ENCODE results near the gene ADH7. TPM values are rescaled to one million over a fixed set of nuclear protein-coding genes. Genes with fewer than 3 reads are reported as not detected.

The ADH7 gene
- total and polyA plus RNA-seq, 7 experiments from 2014 or later, result not detected

- ATAC-seq, result no peak
- ChIA-PET CTCF (no interaction called here), POLR2A (no interaction called here)
- Mint-ChIP-seq H3K27me3 (peaks cover 8 to 24% (median 15%) of the 10 kb centered on the region in 5 donors), H3K4me3 (no peak overlapping the region), H3K9me3 (peaks cover 0 to 2% (median 0%) of the 10 kb centered on the region in 11 donors), H3K4me1 (peaks cover 0 to 2% (median 0%) of the 10 kb centered on the region in 7 donors), H3K27ac (no peak overlapping the region), H3K36me3 (no peaks in the 10 kb centered on the region)
- intact Hi-C loops (cut with micrococcal nuclease), result no loop called here
- H3K27ac ChIP-seq (ENCODE audit: low read depth, low read length), result no peak overlapping the region
- no peaks in the 10 kb centered on the region for H3K4me1 ChIP-seq (ENCODE audit: control insufficient read depth in 2 of 2, insufficient read depth in 2 of 2, low read length in 2 of 2)
- no peaks in the 10 kb centered on the region for H3K36me3 ChIP-seq (ENCODE audit: control insufficient read depth in 2 of 3, insufficient read depth in 3 of 3, low read length in 3 of 3)
- H3K27me3 ChIP-seq (ENCODE audit: control insufficient read depth in 2 of 2, insufficient read depth in 2 of 2, low read length in 2 of 2), result no peaks in the 10 kb centered on the region
- H3K4me3 ChIP-seq (ENCODE audit: low read length), result no peak overlapping the region
- H3K9me3 ChIP-seq (ENCODE audit: control insufficient read depth in 2 of 3, low read length in 3 of 3), result no peaks in the 10 kb centered on the region
- no peak for DNase-seq
These were observed 51.2 kb downstream of the ADH7 start for GRCh38 chr4:99383833-99384392.

DNA sequence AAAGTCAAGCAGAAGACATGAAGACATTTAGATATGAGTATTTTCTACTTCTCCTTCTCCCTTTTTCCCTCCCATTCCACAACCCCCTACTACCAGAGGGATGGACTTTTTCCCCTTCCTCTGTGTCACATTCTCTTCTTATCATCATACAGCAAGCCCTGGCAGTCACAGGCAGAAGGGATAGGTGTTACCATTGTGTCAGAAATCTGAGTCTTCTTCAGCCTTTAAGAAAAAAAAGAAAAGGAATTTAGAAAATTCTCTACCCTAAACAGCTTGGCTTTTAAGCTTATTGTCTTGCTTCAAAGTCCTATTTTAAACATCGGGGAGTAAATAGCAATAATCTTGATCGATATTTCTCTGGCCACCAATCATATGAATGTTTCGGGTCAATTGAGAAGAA lies 51.7 kb downstream of the ADH7 start:
- DNase-seq (no peak), ATAC-seq (no peak)
- H3K4me3 Mint-ChIP-seq, result no peak overlapping the region
- no peak overlapping the region for H3K27ac Mint-ChIP-seq
- H3K9me3 ChIP-seq (ENCODE audit: control insufficient read depth in 2 of 3, low read length in 3 of 3), result no peaks in the 10 kb centered on the region
- H3K4me3 ChIP-seq (ENCODE audit: low read length), result no peak overlapping the region
- H3K4me1 ChIP-seq (ENCODE audit: control insufficient read depth in 2 of 2, insufficient read depth in 2 of 2, low read length in 2 of 2), result no peaks in the 10 kb centered on the region
- H3K4me1 Mint-ChIP-seq, result peaks cover 0 to 2% (median 0%) of the 10 kb centered on the region in 7 donors
- no peaks in the 10 kb centered on the region for H3K27me3 ChIP-seq (ENCODE audit: control insufficient read depth in 2 of 2, insufficient read depth in 2 of 2, low read length in 2 of 2)
- ChIA-PET CTCF (interaction anchor here (0.6 kb wide), 1 partner anchor 28 kb away, joined by 3 read pairs; no protein-coding TSS in a partner anchor), POLR2A (no interaction called here)
- intact Hi-C loops (cut with micrococcal nuclease), result no loop called here
- H3K36me3 ChIP-seq (ENCODE audit: control insufficient read depth in 2 of 3, insufficient read depth in 3 of 3, low read length in 3 of 3), result no peaks in the 10 kb centered on the region
- peaks cover 0 to 3% (median 0%) of the 10 kb centered on the region in 5 donors for H3K36me3 Mint-ChIP-seq
- no peak overlapping the region for H3K27ac ChIP-seq (ENCODE audit: low read depth, low read length)
- peaks cover 8 to 28% (median 15%) of the 10 kb centered on the region in 5 donors for H3K27me3 Mint-ChIP-seq
- peaks cover 0 to 4% (median 0%) of the 10 kb centered on the region in 11 donors for H3K9me3 Mint-ChIP-seq

GRCh38 chr4:99382745-99383360 lies 52.3 kb downstream of the ADH7 start:
- H3K4me1 Mint-ChIP-seq, result peaks cover 0 to 2% (median 0%) of the 10 kb centered on the region in 7 donors
- intact Hi-C loops (cut with micrococcal nuclease), result no loop called here
- H3K27ac Mint-ChIP-seq, result no peak overlapping the region
- H3K4me1 ChIP-seq (ENCODE audit: control insufficient read depth in 2 of 2, insufficient read depth in 2 of 2, low read length in 2 of 2), result no peaks in the 10 kb centered on the region
- ATAC-seq (no peak), DNase-seq (no peak)
- no peaks in the 10 kb centered on the region for H3K36me3 ChIP-seq (ENCODE audit: control insufficient read depth in 2 of 3, insufficient read depth in 3 of 3, low read length in 3 of 3)
- no peak overlapping the region for H3K4me3 ChIP-seq (ENCODE audit: low read length)
- peaks cover 0 to 3% (median 0%) of the 10 kb centered on the region in 5 donors for H3K36me3 Mint-ChIP-seq
- peaks cover 0 to 4% (median 0%) of the 10 kb centered on the region in 11 donors for H3K9me3 Mint-ChIP-seq
- ChIA-PET POLR2A (no interaction called here), CTCF (interaction anchor here (0.6 kb wide), 1 partner anchor 29 kb away, joined by 3 read pairs; no protein-coding TSS in a partner anchor)
- H3K27me3 ChIP-seq (ENCODE audit: control insufficient read depth in 2 of 2, insufficient read depth in 2 of 2, low read length in 2 of 2), result no peaks in the 10 kb centered on the region
- H3K27ac ChIP-seq (ENCODE audit: low read depth, low read length), result no peak overlapping the region
- H3K9me3 ChIP-seq (ENCODE audit: control insufficient read depth in 2 of 3, low read length in 3 of 3), result no peaks in the 10 kb centered on the region
- peaks cover 7 to 28% (median 15%) of the 10 kb centered on the region in 5 donors for H3K27me3 Mint-ChIP-seq
- no peak overlapping the region for H3K4me3 Mint-ChIP-seq

GRCh38 chr4:99381588-99382175 lies 53.5 kb downstream of the ADH7 start:
- peaks cover 6 to 30% (median 19%) of the 10 kb centered on the region in 5 donors for H3K27me3 Mint-ChIP-seq
- Histone ChIP-seq H3K4me1 (ENCODE audit: control insufficient read depth in 2 of 2, insufficient read depth in 2 of 2, low read length in 2 of 2) (no peaks in the 10 kb centered on the region), H3K27ac (ENCODE audit: low read depth, low read length) (no peak overlapping the region), H3K27me3 (ENCODE audit: control insufficient read depth in 2 of 2, insufficient read depth in 2 of 2, low read length in 2 of 2) (no peaks in the 10 kb centered on the region), H3K36me3 (ENCODE audit: control insufficient read depth in 2 of 3, insufficient read depth in 3 of 3, low read length in 3 of 3) (no peaks in the 10 kb centered on the region), H3K4me3 (ENCODE audit: low read length) (no peak overlapping the region), H3K9me3 (ENCODE audit: control insufficient read depth in 2 of 3, low read length in 3 of 3) (no peaks in the 10 kb centered on the region)
- ChIA-PET CTCF (no interaction called here), POLR2A (no interaction called here)
- H3K9me3 Mint-ChIP-seq, result peaks cover 0 to 8% (median 0%) of the 10 kb centered on the region in 11 donors
- H3K36me3 Mint-ChIP-seq, result peaks cover 0 to 3% (median 0%) of the 10 kb centered on the region in 5 donors
- H3K27ac Mint-ChIP-seq, result no peak overlapping the region
- ATAC-seq, result no peak
- no peak for DNase-seq
- H3K4me3 Mint-ChIP-seq, result no peak overlapping the region
- intact Hi-C loops (cut with micrococcal nuclease), result no loop called here
- peaks cover 0 to 2% (median 0%) of the 10 kb centered on the region in 7 donors for H3K4me1 Mint-ChIP-seq

GRCh38 chr4:99379571-99379970 lies 55.6 kb downstream of the ADH7 start:
- no peak overlapping the region for H3K4me3 ChIP-seq (ENCODE audit: low read length)
- CTCF ChIA-PET, result no interaction called here
- H3K9me3 Mint-ChIP-seq, result peaks cover 0 to 27% (median 10%) of the 10 kb centered on the region in 11 donors
- peaks cover 0 to 12% (median 0%) of the 10 kb centered on the region in 5 donors for H3K36me3 Mint-ChIP-seq
- H3K27me3 ChIP-seq (ENCODE audit: control insufficient read depth in 2 of 2, insufficient read depth in 2 of 2, low read length in 2 of 2), result peaks cover 0 to 3% of the 10 kb centered on the region in 2 donors
- POLR2A ChIA-PET, result no interaction called here
- H3K27me3 Mint-ChIP-seq, result peaks cover 6 to 35% (median 25%) of the 10 kb centered on the region in 5 donors
- no peaks in the 10 kb centered on the region for H3K4me1 ChIP-seq (ENCODE audit: control insufficient read depth in 2 of 2, insufficient read depth in 2 of 2, low read length in 2 of 2)
- peaks cover 0 to 2% (median 0%) of the 10 kb centered on the region in 7 donors for H3K4me1 Mint-ChIP-seq
- H3K4me3 Mint-ChIP-seq, result no peak overlapping the region
- ATAC-seq (no peak), DNase-seq (no peak)
- intact Hi-C loops (cut with micrococcal nuclease), result no loop called here
- H3K9me3 ChIP-seq (ENCODE audit: control insufficient read depth in 2 of 3, low read length in 3 of 3), result no peaks in the 10 kb centered on the region
- H3K36me3 ChIP-seq (ENCODE audit: control insufficient read depth in 2 of 3, insufficient read depth in 3 of 3, low read length in 3 of 3), result no peaks in the 10 kb centered on the region
- no peak overlapping the region for H3K27ac Mint-ChIP-seq
- H3K27ac ChIP-seq (ENCODE audit: low read depth, low read length), result no peak overlapping the region

- no peaks in the 10 kb centered on the region for H3K9me3 ChIP-seq (ENCODE audit: control insufficient read depth in 2 of 3, low read length in 3 of 3)
- DNase-seq, result no peak
- no peak overlapping the region for H3K27ac ChIP-seq (ENCODE audit: low read depth, low read length)
- no peak overlapping the region for H3K4me3 Mint-ChIP-seq
- H3K27me3 ChIP-seq (ENCODE audit: control insufficient read depth in 2 of 2, insufficient read depth in 2 of 2, low read length in 2 of 2), result peaks cover 0 to 3% of the 10 kb centered on the region in 2 donors
- no peaks in the 10 kb centered on the region for H3K36me3 ChIP-seq (ENCODE audit: control insufficient read depth in 2 of 3, insufficient read depth in 3 of 3, low read length in 3 of 3)
- ChIA-PET CTCF (no interaction called here), POLR2A (no interaction called here)
- intact Hi-C loops (cut with micrococcal nuclease), result no loop called here
- no peak for ATAC-seq
- H3K9me3 Mint-ChIP-seq, result peaks cover 0 to 31% (median 13%) of the 10 kb centered on the region in 11 donors
- no peak overlapping the region for H3K27ac Mint-ChIP-seq
- peaks cover 0 to 2% (median 0%) of the 10 kb centered on the region in 7 donors for H3K4me1 Mint-ChIP-seq
- H3K4me1 ChIP-seq (ENCODE audit: control insufficient read depth in 2 of 2, insufficient read depth in 2 of 2, low read length in 2 of 2), result no peaks in the 10 kb centered on the region
- H3K36me3 Mint-ChIP-seq, result peaks cover 0 to 12% (median 0%) of the 10 kb centered on the region in 5 donors
- H3K27me3 Mint-ChIP-seq, result peaks cover 6 to 34% (median 26%) of the 10 kb centered on the region in 5 donors
- H3K4me3 ChIP-seq (ENCODE audit: low read length), result no peak overlapping the region
These were observed 56.3 kb downstream of the ADH7 start for GRCh38 chr4:99378876-99379275.
